HG03025 (cell line): ENCODE measurements around the gene GFOD2.

ENCODE experiments used
- ATAC-seq: cut with Tn5 transposase; IDR thresholded peaks from one replicate; pipeline ENCODE4 v1.9.1; 2021; ENCODE audit warnings: mild to moderate bottlenecking, moderate library complexity; ENCODE audit not compliant: unreplicated experiment, low FRiP score

Gene GFOD2

DNA sequence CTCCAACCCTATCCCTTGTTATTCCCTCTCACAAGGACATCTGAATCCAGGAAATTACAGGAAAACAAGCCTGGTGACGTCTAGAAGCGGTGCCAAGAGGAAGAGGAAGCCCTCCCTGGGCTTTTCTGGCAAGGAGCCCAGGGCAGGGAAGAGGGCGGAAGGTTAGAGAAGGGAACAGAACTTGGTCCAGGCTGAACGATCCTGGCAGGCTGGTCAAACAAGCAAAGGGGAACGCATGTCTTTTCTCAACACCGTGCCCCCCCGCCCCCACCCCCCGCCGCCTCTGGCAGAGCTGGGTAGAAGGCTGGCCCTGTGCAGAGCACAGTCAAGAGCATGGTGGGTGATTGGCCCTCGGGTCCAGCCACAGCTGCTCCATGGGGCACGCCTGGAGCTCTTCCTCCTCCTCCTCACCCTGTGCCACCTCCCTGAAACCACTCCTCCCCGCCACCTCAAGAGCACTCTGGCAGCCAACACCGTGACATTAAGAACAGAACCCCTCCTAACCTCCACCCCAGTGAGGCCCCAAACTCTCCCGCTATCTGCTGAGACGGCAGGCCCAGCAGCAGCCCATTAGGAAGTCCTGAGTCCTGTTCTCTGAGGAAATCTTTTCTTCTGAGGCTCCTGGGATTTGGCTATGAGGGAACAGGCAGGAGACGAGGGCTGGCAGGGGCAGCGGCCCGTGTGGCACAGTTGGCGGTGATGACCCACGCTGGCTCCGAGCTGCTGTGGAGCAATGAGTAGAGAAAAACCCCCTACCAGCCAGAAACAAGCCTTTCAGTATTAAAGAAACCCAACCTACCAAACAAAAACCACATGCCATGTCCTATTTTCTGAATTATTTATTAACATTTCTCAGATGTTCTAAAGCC, 45.2 kb downstream of the GFOD2 start:
- ATAC-seq = no peak

GRCh38 chr16:67672739-67673662, 46.1 kb downstream of the GFOD2 start:
- ATAC-seq = no peak

DNA sequence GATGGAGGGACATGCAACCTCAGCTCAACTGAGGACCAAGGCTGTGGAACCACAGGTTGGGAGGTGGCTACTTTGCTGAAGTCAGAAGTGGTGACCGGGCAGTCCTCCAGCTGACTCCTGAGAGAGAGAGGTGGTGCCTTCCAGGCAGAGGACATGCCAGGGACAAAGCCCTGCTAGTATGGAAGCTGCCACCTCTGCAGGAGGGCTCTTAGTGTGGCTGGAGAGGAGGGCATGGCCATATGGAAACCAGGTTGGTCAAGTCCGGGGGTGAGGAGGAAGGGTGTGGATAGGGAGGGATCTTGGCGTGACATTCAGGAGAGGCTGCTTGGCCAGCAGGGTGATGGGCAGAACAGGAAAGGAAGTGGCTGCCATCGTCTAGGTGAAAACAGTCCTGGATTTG, 46.8 kb downstream of the GFOD2 start:
- no peak for ATAC-seq

GRCh38 chr16:67669499-67670101, 49.5 kb downstream of the GFOD2 start:
- no peak for ATAC-seq

DNA sequence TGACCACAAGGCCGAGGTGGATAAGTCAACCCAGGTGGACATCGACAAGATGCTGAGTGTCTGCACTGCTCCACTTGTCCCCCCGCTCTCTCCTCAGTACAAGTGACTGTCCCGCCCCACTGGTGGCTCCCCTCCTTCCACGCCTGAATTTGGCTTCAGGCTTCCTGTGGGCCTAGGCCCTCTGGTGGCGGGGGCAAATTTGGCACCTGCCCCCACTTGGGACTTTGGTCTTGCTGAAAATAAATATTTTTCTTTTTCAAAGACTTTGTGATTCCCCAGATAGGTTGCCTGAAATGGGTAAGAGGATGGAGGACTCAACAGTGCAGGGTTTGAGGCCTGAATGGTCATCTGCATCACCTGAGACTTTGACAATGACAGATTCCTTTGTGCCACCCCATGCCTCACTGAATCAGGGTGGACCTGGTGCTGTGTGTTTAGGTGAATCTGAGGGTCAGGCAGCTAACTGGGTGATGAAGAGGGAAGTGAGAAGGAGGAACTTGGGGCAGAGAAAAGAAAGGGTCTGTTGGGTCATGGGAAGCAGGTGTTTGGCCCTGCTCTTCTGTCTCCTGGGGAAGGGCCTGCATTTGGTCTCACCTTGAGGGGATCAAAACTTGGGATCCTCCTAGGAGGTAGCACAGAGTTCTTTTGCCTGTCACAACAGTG, 50.5 kb downstream of the GFOD2 start:
- no peak for ATAC-seq

GRCh38 chr16:67667817-67668494, 51.2 kb downstream of the GFOD2 start:
- ATAC-seq = peak; percentile 39

DNA sequence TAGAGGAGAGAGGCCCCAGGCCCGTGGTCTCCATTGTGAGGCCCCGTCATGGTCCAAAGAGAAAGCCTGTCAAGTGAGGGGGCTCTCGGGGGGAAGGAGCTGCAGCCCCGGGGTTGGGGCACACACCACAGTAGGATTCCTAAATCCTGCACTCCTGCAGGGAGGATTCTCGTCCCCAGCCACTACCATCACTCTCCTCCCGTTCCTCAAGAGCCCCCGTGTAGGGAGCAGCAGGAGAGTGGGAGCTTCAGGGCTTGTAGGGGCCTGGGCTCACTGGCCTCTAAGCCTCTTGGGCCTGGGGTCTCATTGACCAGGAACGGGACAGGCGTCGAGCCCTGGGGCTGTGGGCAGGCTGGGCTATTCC, 51.7 kb downstream of the GFOD2 start:
- no peak for ATAC-seq

- ATAC-seq = no peak
Observed at GRCh38 chr16:67666559-67667452, 52.3 kb downstream of the GFOD2 start, which contains the start of the genes C16orf86 and ENKD1. Gene C16orf86 (plus strand): TSS chr16:67666814. CDS start chr16:67666971, 157 bp downstream. Gene ENKD1 (minus strand): TSS chr16:67666750. CDS start chr16:67666442, 308 bp downstream.

- ATAC-seq = no peak
Observed at GRCh38 chr16:67666032-67666551, 53.0 kb downstream of the GFOD2 start.

GRCh38 chr16:67665598-67665997, 53.5 kb downstream of the GFOD2 start:
- no peak for ATAC-seq

- no peak for ATAC-seq
Observed at GRCh38 chr16:67664871-67665270, 54.2 kb downstream of the GFOD2 start.

DNA sequence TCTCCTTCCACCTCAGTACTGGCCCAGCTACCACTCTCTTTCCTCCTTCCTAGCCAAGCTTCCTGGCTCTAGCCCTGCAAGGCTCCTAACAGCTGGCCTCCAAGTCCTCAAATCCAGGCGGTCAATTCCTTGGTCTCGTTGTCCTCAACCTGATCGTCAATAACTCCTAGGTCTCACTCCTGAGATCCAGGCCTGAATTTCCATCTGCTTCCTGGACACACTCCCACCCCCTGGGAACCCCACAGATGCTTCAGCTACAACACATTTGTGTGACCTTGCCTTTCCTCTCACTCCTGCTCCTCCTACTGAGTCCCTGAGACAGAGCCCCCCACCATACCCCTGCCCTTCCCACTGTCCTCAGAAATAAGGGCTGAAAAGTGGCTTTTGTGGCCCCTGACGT, 54.9 kb downstream of the GFOD2 start:
- ATAC-seq = no peak

DNA sequence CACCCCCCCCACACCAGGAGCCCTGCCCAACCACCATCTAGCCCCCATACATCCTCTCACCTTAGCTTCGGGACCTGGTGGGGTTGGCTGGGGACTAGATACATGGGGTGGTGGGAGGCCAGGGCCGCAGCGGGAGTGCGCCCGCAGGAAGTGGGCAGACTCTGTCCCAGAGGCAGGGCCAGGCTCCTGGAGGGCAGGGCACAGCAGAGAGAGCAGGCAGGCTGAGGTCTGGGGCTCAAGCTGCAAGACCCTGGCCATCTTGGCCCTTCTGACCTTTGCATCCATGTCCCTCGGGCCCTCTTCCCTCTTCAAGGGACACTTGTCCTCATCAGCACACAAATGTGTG, 55.3 kb downstream of the GFOD2 start:
- ATAC-seq = no peak

DNA sequence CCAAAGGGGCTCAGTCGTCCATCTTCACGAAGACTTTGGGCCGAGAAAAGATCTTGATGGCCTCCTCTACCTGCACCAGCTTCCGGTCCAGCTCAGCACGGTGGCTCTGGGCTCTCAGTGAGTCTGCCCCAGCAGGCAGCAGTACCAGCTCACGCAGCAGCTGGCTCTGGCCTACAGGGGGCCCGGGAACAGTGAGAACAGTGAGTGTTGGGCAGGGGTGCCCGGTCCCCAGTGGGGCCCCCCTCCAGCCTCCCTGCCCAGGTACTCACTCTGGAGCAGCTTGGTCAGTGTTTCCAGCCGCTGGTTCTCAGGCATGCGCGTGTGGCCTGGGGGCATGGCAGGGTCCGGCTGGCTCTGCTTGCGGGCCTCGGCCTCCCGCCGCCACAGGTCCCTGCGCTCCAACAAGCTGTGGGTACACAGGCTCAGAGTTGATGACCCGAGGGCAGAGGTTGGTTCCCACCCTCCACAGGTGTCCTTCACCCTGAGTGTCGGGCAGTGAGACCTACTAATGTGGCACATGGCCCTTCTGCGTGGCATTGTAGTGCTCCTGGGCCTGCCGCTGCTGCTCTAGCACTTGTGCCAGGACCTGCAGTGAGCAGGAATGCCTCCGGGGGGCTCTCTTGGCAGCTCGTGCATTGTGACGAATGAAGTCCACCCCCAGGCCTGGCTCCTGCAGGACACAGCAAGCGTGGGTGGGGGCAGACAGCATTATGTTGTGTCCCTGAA, 55.8 kb downstream of the GFOD2 start:
- ATAC-seq = no peak

- no peak for ATAC-seq
Observed at GRCh38 chr16:67662653-67663010, 56.5 kb downstream of the GFOD2 start.

- no peak for ATAC-seq
Observed at GRCh38 chr16:67661886-67662652, 57.0 kb downstream of the GFOD2 start.

DNA sequence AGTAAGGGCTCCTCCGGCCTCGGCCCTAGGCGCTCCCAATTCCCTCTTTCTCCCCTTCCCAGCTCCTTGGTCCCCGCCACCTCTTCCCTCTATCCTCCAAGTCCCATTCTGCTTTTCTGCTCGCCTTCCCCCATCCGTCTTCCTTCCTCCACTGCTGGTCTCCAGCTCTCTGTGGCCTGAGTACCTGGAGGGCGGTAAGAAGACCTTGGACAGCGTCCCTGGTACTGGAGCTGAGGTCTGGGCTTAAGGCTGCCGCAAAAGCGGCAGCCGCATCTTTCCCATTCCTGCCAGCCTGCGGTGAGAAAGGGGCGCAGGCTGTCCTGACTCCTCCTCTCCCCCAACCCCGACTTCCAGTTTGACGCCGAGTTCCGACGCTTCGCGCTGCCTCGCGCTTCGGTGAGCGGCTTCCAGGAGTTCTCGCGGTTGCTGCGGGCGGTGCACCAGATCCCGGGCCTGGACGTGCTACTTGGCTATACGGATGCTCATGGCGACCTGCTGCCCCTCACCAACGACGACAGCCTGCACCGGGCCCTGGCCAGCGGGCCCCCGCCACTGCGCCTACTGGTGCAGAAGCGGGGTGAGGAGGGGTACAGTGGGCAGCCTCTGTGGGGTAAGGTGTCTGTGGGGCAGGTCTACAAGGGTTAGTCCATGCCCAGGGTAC, 57.9 kb downstream of the GFOD2 start:
- no peak for ATAC-seq
